PC-9 (cell line): Measurements from ENCODE around the gene PSMG4. TPM values are rescaled to one million over a fixed set of nuclear protein-coding genes. Genes with fewer than 3 reads are reported as not detected.

Experiments used
- BruUV-seq: library from RNA; stranded (reverse); fragments of 400-500 nt; replicated peaks from 2 replicates; lab custom pipeline; 2021; lab: Mats Ljungman, UMichigan
- CTCF ChIA-PET: fragments of 300-600 bp; sonication (Branson Sonifier 250); formaldehyde crosslinking; loops from one replicate; lab custom pipeline; 2022; ENCODE audit warnings: antibody characterized with exemption; lab: Charles Lee
- POLR2A ChIA-PET: fragments of 300-600 bp; sonication (Branson Sonifier 250); formaldehyde crosslinking; loops from one replicate; lab custom pipeline; 2022; ENCODE audit warnings: antibody characterized with exemption; ENCODE audit not compliant: unreplicated experiment; lab: Charles Lee
- DNase-seq, 2 experiments: peaks; one replicate each; pipeline versions ENCODE4 v3.0.0 to v3.0.0-alpha.2; 2015 to 2022; ENCODE audit warnings: mixed read lengths in 1 of 2
- H2AFZ ChIP-seq: fragments of 200-600 bp; sonication (generic); 2 replicates; pipeline ENCODE4 v1.8.1; 2017; ENCODE audit warnings: antibody characterized with exemption
- H3F3A ChIP-seq: fragments of 200-600 bp; sonication (generic); 2 replicates; pipeline ENCODE4 v1.8.1; 2017; ENCODE audit warnings: antibody characterized with exemption, mild to moderate bottlenecking, low read depth; ENCODE audit not compliant: insufficient read depth
- H3K27ac ChIP-seq: fragments of 200-600 bp; sonication (generic); 2 replicates; pipeline ENCODE4 v1.6.1; 2016; ENCODE audit warnings: mixed run types
- H3K27me3 ChIP-seq: fragments of 200-600 bp; sonication (generic); 2 replicates; pipeline ENCODE4 v1.6.1; 2016; ENCODE audit warnings: low read depth, mixed run types; ENCODE audit not compliant: insufficient read depth
- H3K36me3 ChIP-seq: fragments of 200-600 bp; sonication (generic); 2 replicates; pipeline ENCODE4 v1.6.1; 2016; ENCODE audit warnings: low read depth, mixed run types
- H3K4me1 ChIP-seq: fragments of 200-600 bp; sonication (generic); replicated peaks from 2 replicates; pipeline ENCODE4 v1.6.1; 2016; ENCODE audit warnings: mixed run types; ENCODE audit not compliant: insufficient read depth
- H3K4me2 ChIP-seq: fragments of 200-600 bp; sonication (generic); 2 replicates; pipeline ENCODE4 v1.6.1; 2017; ENCODE audit warnings: mixed run types
- H3K4me3 ChIP-seq: fragments of 200-600 bp; sonication (generic); 2 replicates; pipeline ENCODE4 v1.6.1; 2016; ENCODE audit warnings: mixed run types
- H3K79me2 ChIP-seq: fragments of 200-600 bp; sonication (generic); 2 replicates; pipeline ENCODE4 v1.6.1; 2017; ENCODE audit warnings: low read depth, mixed run types
- H3K9me2 ChIP-seq: fragments of 200-600 bp; sonication (generic); 2 replicates; pipeline ENCODE4 v1.8.1; 2017; ENCODE audit warnings: mild to moderate bottlenecking; ENCODE audit not compliant: insufficient read depth
- H3K9me3 ChIP-seq: fragments of 200-600 bp; sonication (generic); 2 replicates; pipeline ENCODE4 v1.8.1; 2016; ENCODE audit warnings: low read depth; ENCODE audit not compliant: insufficient read depth
- H4K20me1 ChIP-seq: fragments of 200-600 bp; sonication (generic); 2 replicates; pipeline ENCODE4 v1.8.1; 2017; ENCODE audit not compliant: insufficient read depth
- EZH2 ChIP-seq: fragments of 200-600 bp; sonication (generic); IDR thresholded peaks from 2 replicates; pipeline ENCODE4 v1.8.0; 2017; ENCODE audit warnings: antibody characterized with exemption, low read depth
- intact Hi-C: fragments of 100-400 bp; cut with micrococcal nuclease; formaldehyde crosslinking; loops from one replicate; pipeline ENCODE4 v1.10.0; 2022; ENCODE audit not compliant: unreplicated experiment
- total RNA-seq: library from RNA; stranded (reverse); gene quantifications from 2 replicates; pipeline ENCODE4 v1.2.3, GENCODE V29; 2021
- TF ChIP-seq, protein P1 (sequence below): fragments of 200-600 bp; sonication (generic); conservative IDR thresholded peaks from 2 replicates; pipeline ENCODE4 v1.6.1; 2017; ENCODE audit warnings: mixed run types, antibody characterized with exemption, mild to moderate bottlenecking, moderate library complexity

PSMG4 gene
- total RNA-seq, 1 experiment from 2014 or later, result 33.8 TPM

DNA sequence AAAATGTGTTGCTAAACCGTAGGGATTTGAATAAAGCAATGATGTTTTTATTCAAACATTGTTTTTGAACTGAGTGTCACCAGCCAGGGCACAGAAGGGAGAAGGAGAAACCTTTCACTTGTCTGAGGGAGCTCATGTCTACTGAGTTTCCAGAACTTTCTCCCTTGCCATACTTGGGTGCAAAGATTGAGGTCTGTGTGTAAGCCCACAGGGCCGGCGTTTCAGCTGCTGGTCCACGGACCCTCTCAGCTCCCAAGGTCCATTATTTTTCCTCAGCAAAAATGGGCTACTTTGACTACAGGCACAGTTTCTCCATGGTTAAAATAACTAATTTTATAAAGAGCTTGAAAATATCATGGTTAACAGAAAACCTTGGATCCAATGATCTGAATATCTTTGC is 32.6 kb downstream of the PSMG4 start:
- TF ChIP-seq EZH2, result no peak
- TF ChIP-seq, protein P1, sequence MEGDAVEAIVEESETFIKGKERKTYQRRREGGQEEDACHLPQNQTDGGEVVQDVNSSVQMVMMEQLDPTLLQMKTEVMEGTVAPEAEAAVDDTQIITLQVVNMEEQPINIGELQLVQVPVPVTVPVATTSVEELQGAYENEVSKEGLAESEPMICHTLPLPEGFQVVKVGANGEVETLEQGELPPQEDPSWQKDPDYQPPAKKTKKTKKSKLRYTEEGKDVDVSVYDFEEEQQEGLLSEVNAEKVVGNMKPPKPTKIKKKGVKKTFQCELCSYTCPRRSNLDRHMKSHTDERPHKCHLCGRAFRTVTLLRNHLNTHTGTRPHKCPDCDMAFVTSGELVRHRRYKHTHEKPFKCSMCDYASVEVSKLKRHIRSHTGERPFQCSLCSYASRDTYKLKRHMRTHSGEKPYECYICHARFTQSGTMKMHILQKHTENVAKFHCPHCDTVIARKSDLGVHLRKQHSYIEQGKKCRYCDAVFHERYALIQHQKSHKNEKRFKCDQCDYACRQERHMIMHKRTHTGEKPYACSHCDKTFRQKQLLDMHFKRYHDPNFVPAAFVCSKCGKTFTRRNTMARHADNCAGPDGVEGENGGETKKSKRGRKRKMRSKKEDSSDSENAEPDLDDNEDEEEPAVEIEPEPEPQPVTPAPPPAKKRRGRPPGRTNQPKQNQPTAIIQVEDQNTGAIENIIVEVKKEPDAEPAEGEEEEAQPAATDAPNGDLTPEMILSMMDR, result no peak
- Histone ChIP-seq H3K4me2 (no peak overlapping the region), H3K4me3 (no peak overlapping the region), H3K79me2 (no peaks in the 10 kb centered on the region), H3K9me2 (no peaks in the 10 kb centered on the region), H3K36me3 (no peaks in the 10 kb centered on the region), H3K27ac (no peak overlapping the region), H3K9me3 (no peaks in the 10 kb centered on the region), H3F3A (no peaks in the 10 kb centered on the region), H3K4me1 (no peaks in the 10 kb centered on the region), H4K20me1 (no peaks in the 10 kb centered on the region), H2AFZ (no peak overlapping the region), H3K27me3 (no peaks in the 10 kb centered on the region)
- intact Hi-C loops, result no loop called here
- no peak for DNase-seq
- CTCF ChIA-PET, result interaction anchor here (0.5 kb wide), 1 partner anchor 166 kb away, joined by 3 read pairs; no protein-coding TSS in a partner anchor
- POLR2A ChIA-PET, result no interaction called here
- BruUV-seq, result no TSS peak

DNA sequence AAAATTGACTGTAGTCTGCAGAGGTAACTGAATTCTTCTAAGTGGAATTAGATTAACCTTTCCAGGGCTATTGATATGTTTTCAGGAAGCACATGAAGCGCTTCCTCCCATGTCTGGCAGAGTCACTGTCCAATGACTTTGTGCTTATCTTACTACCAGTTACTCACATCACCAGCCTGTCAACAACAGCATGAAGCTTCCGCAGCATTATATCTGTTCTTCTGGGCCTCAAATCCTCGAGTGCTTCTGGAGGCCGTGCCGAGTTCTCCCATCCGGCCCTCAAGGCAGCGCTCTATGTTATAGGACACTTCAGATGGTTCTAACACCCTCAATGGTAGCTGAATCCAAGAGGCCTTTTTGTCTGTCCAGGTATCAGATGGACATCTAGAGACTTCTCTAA is 33.2 kb downstream of the PSMG4 start:
- ChIA-PET POLR2A (no interaction called here), CTCF (no interaction called here)
- Histone ChIP-seq H3K27ac (no peak overlapping the region), H4K20me1 (no peaks in the 10 kb centered on the region), H3K79me2 (no peaks in the 10 kb centered on the region), H3K4me3 (no peak overlapping the region), H3F3A (no peaks in the 10 kb centered on the region), H3K9me2 (no peaks in the 10 kb centered on the region), H3K4me2 (no peak overlapping the region), H3K36me3 (no peaks in the 10 kb centered on the region), H3K4me1 (no peaks in the 10 kb centered on the region), H3K27me3 (no peaks in the 10 kb centered on the region), H2AFZ (no peak overlapping the region), H3K9me3 (no peaks in the 10 kb centered on the region)
- DNase-seq, result no peak
- BruUV-seq, result no TSS peak
- TF ChIP-seq, protein P1, result no peak
- TF ChIP-seq EZH2, result no peak
- intact Hi-C loops, result no loop called here

DNA sequence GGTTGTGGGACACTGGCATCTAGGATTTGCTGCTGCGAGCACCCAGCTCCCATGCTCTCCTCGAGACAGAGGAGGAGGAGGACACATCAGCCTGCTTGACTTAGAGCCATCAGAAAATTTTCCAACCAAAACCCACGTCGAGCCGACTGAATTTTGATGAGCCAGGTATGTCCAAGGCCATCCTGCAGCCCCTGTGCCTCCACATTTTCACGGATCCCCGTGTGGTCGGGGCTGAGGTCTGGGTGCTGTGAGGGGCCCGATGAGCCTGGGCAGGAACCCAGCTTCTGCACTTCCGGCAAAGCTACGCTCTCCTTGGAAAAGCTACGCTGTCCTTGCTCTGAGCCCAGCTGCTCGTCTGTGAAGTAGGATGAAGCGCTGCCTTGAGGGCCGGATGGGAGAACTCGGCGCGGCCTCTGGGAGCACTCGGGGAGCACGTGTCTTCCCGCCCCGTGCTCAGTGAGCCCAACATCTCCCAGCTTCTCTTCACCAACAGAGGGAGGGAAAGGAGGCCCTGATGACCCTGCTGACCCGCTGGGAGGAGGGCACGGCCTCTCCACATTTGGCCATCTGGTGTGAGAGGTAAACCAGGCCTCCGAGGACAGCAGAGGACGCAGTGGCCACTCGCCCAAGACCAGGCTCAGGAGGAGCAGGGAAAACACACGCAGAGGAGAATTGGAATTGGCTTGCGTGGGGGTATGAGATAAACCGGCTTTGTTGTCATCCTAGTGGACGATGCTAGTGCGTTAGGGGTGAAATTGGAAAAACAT is 33.9 kb downstream of the PSMG4 start:
- CTCF ChIA-PET, result no interaction called here
- Histone ChIP-seq H3K4me3 (no peak overlapping the region), H3F3A (no peaks in the 10 kb centered on the region), H3K79me2 (no peaks in the 10 kb centered on the region), H2AFZ (no peak overlapping the region), H3K9me3 (no peaks in the 10 kb centered on the region), H3K27me3 (no peaks in the 10 kb centered on the region), H3K4me2 (no peak overlapping the region), H3K9me2 (no peaks in the 10 kb centered on the region), H3K27ac (no peak overlapping the region), H3K4me1 (no peaks in the 10 kb centered on the region), H3K36me3 (no peaks in the 10 kb centered on the region), H4K20me1 (no peaks in the 10 kb centered on the region)
- POLR2A ChIA-PET, result no interaction called here
- intact Hi-C loops, result no loop called here
- TF ChIP-seq EZH2, result no peak
- TF ChIP-seq, protein P1, result no peak
- DNase-seq, result no peak
- BruUV-seq, result no TSS peak
